Measurements from ENCODE around the gene IL1RN. TPM values are rescaled to one million over a fixed set of nuclear protein-coding genes. Genes with fewer than 3 reads are reported as not detected.

Gene IL1RN
- polyA plus RNA-seq, 1 donor from 2014 or later = not detected

DNA sequence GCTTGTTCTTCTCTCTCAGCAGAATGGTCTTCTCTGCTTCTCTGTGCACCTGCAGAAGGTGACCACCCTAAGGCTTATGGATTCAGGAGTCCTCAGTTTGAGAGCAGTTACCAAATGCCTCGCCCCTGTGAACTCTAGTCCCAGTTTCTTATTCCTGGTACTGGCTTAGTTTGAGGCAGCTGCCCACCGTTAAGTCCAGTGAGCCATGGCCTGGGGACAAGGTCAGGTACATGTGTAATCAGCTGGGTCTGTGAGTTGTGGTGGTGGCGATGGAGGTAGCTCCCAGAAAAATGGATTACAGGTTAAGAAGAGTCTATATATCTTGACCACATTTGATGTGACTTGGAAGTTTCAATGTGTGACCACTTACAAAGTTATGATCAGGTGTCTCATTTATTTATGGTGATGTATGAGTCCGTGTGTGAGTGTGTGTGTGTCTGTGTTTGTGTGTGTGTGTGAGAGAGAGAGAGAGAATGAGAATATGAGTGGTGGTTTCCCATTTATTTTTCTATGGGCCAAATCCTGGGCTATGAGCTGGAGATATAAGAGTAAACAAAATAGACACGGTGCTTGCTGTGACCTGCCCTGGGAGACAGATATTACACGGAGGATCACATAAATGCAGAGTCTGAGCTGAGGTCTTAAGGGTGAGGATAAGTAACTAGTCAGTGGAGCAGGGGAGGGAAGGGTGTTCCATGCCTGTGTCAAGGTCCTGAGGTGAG, 13.0 kb upstream of the IL1RN start:
- Histone ChIP-seq H3K27ac (ENCODE audit: low read length) (no peak overlapping the region), H3K9ac (ENCODE audit: low read length) (no peak overlapping the region), H3K4me2 (ENCODE audit: low read length) (no peak overlapping the region), H3K4me3 (ENCODE audit: low read length) (no peak overlapping the region), H3K36me3 (ENCODE audit: insufficient read depth, low read length) (no peaks in the 10 kb centered on the region), H4K20me1 (ENCODE audit: insufficient read depth) (no peaks in the 10 kb centered on the region), H3K79me2 (replicated peaks; ENCODE audit: insufficient read depth, low read length) (no peaks in the 10 kb centered on the region), H3K9me2 (ENCODE audit: insufficient read depth, low read length) (no peaks in the 10 kb centered on the region), H3K27me3 (ENCODE audit: insufficient read depth, low read depth, low read length) (no peaks in the 10 kb centered on the region), H2AFZ (ENCODE audit: low read depth, low read length) (no peak overlapping the region), H3K9me3 (ENCODE audit: low read length) (no peaks in the 10 kb centered on the region), H3F3A (ENCODE audit: insufficient read depth, low read length, poor library complexity, severe bottlenecking) (no peaks in the 10 kb centered on the region)
- TF ChIP-seq TAF1 (IDR thresholded peaks at IDR 0.05; ENCODE audit: low read depth) (no peak), EZH2 (IDR thresholded peaks at IDR 0.05; ENCODE audit: borderline replicate concordance, insufficient read depth, low read length, poor library complexity, severe bottlenecking) (no peak), POLR2AphosphoS5 (IDR thresholded peaks at IDR 0.05) (no peak), SMC3 (conservative IDR thresholded peaks at IDR 0.05; ENCODE audit: poor library complexity) (no peak), MXI1 (conservative IDR thresholded peaks at IDR 0.05; ENCODE audit: poor library complexity, severe bottlenecking) (no peak), EP300 (conservative IDR thresholded peaks at IDR 0.05; ENCODE audit: poor library complexity, severe bottlenecking) (no peak), RAD21 (conservative IDR thresholded peaks at IDR 0.05) (no peak)
- TF ChIP-seq, protein P1, sequence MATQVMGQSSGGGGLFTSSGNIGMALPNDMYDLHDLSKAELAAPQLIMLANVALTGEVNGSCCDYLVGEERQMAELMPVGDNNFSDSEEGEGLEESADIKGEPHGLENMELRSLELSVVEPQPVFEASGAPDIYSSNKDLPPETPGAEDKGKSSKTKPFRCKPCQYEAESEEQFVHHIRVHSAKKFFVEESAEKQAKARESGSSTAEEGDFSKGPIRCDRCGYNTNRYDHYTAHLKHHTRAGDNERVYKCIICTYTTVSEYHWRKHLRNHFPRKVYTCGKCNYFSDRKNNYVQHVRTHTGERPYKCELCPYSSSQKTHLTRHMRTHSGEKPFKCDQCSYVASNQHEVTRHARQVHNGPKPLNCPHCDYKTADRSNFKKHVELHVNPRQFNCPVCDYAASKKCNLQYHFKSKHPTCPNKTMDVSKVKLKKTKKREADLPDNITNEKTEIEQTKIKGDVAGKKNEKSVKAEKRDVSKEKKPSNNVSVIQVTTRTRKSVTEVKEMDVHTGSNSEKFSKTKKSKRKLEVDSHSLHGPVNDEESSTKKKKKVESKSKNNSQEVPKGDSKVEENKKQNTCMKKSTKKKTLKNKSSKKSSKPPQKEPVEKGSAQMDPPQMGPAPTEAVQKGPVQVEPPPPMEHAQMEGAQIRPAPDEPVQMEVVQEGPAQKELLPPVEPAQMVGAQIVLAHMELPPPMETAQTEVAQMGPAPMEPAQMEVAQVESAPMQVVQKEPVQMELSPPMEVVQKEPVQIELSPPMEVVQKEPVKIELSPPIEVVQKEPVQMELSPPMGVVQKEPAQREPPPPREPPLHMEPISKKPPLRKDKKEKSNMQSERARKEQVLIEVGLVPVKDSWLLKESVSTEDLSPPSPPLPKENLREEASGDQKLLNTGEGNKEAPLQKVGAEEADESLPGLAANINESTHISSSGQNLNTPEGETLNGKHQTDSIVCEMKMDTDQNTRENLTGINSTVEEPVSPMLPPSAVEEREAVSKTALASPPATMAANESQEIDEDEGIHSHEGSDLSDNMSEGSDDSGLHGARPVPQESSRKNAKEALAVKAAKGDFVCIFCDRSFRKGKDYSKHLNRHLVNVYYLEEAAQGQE (IDR thresholded peaks at IDR 0.05; ENCODE audit: borderline replicate concordance) = no peak
- TF ChIP-seq, protein P2, sequence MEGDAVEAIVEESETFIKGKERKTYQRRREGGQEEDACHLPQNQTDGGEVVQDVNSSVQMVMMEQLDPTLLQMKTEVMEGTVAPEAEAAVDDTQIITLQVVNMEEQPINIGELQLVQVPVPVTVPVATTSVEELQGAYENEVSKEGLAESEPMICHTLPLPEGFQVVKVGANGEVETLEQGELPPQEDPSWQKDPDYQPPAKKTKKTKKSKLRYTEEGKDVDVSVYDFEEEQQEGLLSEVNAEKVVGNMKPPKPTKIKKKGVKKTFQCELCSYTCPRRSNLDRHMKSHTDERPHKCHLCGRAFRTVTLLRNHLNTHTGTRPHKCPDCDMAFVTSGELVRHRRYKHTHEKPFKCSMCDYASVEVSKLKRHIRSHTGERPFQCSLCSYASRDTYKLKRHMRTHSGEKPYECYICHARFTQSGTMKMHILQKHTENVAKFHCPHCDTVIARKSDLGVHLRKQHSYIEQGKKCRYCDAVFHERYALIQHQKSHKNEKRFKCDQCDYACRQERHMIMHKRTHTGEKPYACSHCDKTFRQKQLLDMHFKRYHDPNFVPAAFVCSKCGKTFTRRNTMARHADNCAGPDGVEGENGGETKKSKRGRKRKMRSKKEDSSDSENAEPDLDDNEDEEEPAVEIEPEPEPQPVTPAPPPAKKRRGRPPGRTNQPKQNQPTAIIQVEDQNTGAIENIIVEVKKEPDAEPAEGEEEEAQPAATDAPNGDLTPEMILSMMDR (IDR thresholded peaks at IDR 0.05; ENCODE audit: poor library complexity, severe bottlenecking) = no peak

DNA sequence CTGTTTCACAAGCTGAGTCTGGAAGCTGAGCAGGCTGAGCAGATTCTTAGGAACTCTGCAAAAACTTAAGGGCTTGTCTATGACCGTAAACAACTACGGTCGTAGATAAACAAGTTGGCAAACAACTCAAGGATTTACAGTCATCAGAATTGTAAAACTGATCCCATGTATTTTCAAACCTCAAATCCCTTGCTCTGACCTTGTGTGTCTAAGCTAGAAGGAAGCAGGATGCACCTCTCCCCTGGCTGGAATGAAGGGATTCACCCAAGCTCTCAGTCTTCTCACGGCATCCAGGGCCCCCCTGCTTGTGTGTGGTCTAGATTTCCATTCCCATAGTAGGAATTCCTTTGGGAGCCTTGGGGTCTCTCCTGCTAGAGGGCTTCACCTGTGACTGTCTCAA, 12.4 kb upstream of the IL1RN start:
- H2AFZ ChIP-seq (ENCODE audit: low read depth, low read length) = no peak overlapping the region
- H4K20me1 ChIP-seq (ENCODE audit: insufficient read depth) = no peaks in the 10 kb centered on the region
- H3K4me2 ChIP-seq (ENCODE audit: low read length) = no peak overlapping the region
- H3K36me3 ChIP-seq (ENCODE audit: insufficient read depth, low read length) = no peaks in the 10 kb centered on the region
- H3K9ac ChIP-seq (ENCODE audit: low read length) = no peak overlapping the region
- no peaks in the 10 kb centered on the region for H3K9me2 ChIP-seq (ENCODE audit: insufficient read depth, low read length)
- H3F3A ChIP-seq (ENCODE audit: insufficient read depth, low read length, poor library complexity, severe bottlenecking) = no peaks in the 10 kb centered on the region
- no peak for TF ChIP-seq EP300 (conservative IDR thresholded peaks at IDR 0.05; ENCODE audit: poor library complexity, severe bottlenecking)
- no peak for TF ChIP-seq TAF1 (IDR thresholded peaks at IDR 0.05; ENCODE audit: low read depth)
- TF ChIP-seq, protein P1 (IDR thresholded peaks at IDR 0.05; ENCODE audit: borderline replicate concordance) = no peak
- TF ChIP-seq POLR2AphosphoS5 (IDR thresholded peaks at IDR 0.05) = no peak
- no peak for TF ChIP-seq EZH2 (IDR thresholded peaks at IDR 0.05; ENCODE audit: borderline replicate concordance, insufficient read depth, low read length, poor library complexity, severe bottlenecking)
- no peak for TF ChIP-seq MXI1 (conservative IDR thresholded peaks at IDR 0.05; ENCODE audit: poor library complexity, severe bottlenecking)
- no peak for TF ChIP-seq SMC3 (conservative IDR thresholded peaks at IDR 0.05; ENCODE audit: poor library complexity)
- TF ChIP-seq, protein P2 (IDR thresholded peaks at IDR 0.05; ENCODE audit: poor library complexity, severe bottlenecking) = no peak
- no peaks in the 10 kb centered on the region for H3K27me3 ChIP-seq (ENCODE audit: insufficient read depth, low read depth, low read length)
- no peak overlapping the region for H3K4me3 ChIP-seq (ENCODE audit: low read length)
- no peak overlapping the region for H3K27ac ChIP-seq (ENCODE audit: low read length)
- no peaks in the 10 kb centered on the region for H3K79me2 ChIP-seq (replicated peaks; ENCODE audit: insufficient read depth, low read length)
- no peaks in the 10 kb centered on the region for H3K9me3 ChIP-seq (ENCODE audit: low read length)

Measured in neural cell (in vitro differentiated cells).